Stimulated activated CD8-positive, alpha-beta memory T cell treated with anti-CD3 and anti-CD28 coated beads, Interleukin-7, amount 100 ng/mL, for 48 hours (primary cell): ENCODE measurements around the gene ANXA2.
"Not testable (repeated sequence)": the region's sequence is repeated elsewhere in the genome, so short reads cannot be mapped to it uniquely, and the experiment has no call there.

Experiments
- DNase-seq, 2 donors: peaks; one replicate each; pipeline ENCODE4 v3.0.0-alpha.2; 2020; ENCODE audit warnings: low read depth in 1 of 2; ENCODE audit errors: extremely low read depth in 1 of 2

ANXA2 gene

GRCh38 chr15:60372227-60372626, 25.6 kb downstream of the ANXA2 start:
- DNase-seq, result no peak

DNA sequence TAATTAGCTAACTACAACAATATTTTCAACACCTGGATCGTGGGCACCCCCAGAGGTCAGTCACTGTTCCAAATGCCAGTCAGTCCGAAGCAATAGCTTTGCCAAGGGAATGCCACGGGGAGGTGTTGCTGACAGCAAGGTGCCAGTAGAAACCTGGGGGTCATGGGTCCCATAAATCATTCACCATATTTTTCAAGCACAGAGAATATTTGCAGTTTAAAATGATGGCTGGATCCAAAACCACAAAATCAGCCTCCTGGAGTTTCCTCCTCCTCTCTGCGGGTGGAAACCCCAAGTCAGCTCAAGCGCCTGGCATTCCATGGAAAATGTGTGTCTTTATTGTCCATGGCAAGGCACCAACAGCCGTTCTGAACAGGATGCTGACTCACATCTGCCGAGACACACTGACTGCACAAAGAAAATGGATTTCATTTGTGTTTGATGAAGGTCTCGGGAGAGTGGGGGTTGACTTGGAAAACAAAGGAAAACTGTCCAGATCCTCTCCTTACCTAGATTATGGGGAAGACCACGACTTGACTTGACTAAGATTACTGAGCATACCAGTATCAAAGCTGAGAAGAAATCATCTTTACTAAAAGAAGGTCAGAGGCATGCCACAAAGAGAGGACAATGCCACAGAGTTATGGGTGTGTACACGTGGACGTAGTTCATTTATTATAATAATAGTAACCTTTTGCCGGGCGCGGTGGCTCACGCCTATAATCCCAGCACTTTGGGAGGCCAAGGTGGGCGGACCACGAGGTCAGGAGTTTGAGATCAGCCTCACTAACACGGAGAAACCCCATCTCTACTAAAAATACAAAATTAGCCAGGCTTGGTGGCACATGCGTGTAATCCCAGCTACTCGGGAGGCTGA, 26.4 kb downstream of the ANXA2 start:
- DNase-seq, result no peak

GRCh38 chr15:60370869-60371136, 27.0 kb downstream of the ANXA2 start:
- DNase-seq, result no peak

DNA sequence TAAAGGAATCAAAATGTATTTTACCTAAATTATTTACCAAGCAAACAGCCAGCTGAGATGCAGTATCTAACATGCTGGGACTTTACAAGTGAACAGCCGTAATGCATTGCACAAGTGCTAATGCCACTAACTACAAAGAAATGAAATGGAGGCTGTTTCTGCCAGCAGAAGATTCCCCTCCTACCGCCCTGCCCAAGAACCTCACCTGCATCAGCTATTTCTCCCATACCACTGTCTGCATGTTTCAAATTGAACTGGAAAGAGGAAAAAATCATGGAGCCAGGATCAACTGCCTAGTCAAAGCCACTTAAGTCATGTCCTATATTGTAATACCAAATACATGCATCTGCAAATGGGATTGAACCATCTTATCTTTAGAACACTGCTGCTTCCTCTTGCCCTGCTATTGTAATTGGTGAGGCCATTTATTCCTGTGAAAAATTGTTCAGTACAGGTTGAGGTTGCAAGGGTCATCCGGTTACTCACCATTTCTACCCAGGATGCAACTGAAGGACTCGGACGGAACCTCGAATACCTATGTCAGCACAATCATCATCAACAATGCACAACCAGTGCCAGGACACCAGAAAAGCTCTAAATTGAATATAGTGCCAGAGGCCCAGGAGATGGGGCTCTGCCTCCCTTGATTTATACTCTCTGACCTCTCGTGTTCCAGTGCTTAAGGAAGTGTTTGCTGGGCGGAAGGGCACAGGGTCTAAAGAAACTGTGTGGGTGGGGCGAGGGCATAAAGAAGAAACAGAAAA, 27.5 kb downstream of the ANXA2 start:
- no peak for DNase-seq

GRCh38 chr15:60369696-60370095, 28.1 kb downstream of the ANXA2 start:
- DNase-seq, result no peak

DNA sequence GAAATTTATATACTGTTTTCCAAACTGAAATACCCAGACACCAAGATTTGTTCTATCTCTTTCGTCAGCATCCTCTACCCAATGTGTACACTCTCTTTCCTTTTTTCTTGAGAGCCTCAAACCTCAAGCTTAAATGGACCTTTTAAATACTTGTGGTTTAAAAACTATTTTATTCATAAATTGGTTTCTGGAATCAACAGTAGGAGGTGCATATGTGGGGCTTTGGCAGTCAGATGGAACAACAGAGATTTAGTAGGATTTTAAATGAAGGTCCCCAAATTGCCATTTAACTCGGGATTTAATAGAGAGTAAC, 33.2 kb downstream of the ANXA2 start:
- DNase-seq, result no peak

- no peak for DNase-seq
Observed at GRCh38 chr15:60363903-60364611, 33.7 kb downstream of the ANXA2 start.

DNA sequence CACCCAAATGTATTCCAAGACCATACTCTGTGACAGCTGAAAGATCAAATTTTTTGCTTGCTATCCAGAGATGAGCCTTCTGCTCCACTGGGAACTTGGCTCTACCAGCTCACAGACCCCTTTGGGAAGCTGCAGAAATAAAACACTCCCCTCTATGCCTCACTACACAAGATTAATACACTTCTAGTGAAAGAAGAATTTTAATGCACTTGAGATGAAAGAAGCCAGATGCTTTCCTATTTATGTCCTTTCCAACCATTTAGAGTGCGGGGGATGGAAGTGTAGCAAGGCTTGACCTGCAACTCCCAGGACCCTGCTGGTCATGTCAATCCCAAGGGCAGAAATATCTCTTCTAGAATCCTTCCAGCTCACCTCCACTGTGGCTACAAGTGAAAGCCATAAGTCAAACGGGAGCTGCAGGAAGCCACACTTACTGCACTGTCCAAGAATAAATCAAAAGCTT, 34.7 kb downstream of the ANXA2 start:
- DNase-seq, result no peak

- DNase-seq, result peak in 1 of 2 donors; percentile 53
Observed at GRCh38 chr15:60362321-60363086, 35.3 kb downstream of the ANXA2 start.

GRCh38 chr15:60359738-60360137, 38.0 kb downstream of the ANXA2 start:
- not testable (repeated sequence) for DNase-seq

DNA sequence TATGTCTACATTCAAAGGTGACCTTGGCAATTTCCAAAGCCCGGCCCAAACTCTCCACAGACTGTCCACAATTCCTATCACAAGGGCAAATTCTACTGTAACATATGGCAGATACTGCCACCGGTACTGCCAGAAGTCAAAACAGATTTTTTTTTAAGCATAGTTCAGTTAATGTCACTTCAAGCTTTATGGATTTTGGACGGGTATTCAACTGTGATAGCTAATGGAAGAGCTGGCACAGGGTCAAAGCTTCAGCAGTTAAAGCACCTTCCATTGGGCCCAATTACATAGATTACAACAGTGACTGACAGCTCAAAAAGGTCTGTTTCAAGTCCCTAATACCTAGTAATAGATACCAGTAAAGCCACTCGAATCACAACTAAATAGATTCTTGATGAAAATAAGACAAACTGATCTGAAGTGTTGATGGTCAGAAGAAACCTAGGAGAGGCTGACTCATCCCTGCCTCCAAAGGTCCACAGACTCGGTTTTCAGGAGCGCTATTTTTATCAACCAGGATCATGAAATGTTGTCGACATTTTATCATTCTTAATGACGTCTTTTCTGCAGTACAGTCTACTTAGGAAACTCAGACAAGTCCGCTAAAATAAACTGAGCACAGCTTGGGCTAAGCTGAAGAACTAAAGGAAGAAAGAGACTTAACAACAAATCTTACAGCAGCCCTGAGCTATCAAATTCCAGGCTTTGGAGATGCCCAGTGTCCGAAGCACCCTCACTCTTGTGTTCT, 38.7 kb downstream of the ANXA2 start:
- no peak for DNase-seq

- DNase-seq, result no peak
Observed at GRCh38 chr15:60356832-60357231, 41.0 kb downstream of the ANXA2 start.

- no peak for DNase-seq
Observed at GRCh38 chr15:60355148-60355857, 42.5 kb downstream of the ANXA2 start.

DNA sequence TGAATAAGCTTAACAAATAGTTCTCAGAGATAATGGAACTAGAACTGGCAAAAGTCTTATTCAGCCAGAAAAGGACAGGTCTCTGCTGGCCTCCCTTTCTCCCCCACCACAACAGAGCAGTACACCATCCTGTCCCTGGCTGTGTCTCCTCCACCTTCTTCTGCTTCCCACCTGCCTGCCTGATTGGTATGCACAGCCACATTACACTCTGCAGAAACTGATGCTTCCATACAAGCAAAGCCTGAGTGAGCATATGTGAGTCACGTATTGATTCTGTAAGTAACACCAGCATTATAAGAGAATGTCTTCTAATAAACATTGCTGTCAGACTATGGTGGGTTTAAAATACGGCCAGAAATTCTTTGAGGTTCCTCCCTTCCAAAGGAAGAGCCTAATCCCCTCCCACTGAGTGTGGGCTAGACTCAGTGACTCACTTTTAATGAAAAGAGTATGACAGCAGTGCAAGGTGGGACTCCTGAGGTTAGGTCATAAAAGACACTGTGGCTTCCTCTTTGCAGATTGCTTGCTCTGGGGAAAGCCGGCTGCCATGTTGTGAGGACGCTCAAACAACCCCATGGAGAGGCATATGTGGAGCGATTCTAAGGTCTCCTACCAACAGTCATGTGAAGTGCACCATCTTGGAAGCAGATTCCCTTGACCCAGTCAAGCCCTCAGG, 44.4 kb downstream of the ANXA2 start:
- DNase-seq, result no peak

DNA sequence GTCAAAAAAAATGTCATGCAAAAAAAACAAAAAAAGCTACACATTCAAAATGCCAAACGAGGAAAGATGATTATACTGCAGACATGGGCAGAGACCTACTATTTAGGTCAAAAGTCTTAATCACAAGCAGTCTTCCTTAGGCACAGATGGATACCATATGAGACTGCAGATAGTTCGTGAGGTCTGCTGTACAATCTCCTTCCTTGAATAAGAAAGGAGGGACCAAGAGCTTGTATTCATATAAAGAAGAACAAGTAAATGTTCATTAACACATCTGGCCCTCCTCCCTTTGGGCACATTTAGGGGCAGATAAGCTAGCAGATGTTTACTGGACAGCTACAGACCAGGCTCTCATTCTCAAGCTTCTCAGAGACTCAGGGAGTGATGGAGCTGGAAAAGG, 45.3 kb downstream of the ANXA2 start:
- DNase-seq, result no peak

- DNase-seq, result no peak
Observed at GRCh38 chr15:60351066-60351465, 46.7 kb downstream of the ANXA2 start.

DNA sequence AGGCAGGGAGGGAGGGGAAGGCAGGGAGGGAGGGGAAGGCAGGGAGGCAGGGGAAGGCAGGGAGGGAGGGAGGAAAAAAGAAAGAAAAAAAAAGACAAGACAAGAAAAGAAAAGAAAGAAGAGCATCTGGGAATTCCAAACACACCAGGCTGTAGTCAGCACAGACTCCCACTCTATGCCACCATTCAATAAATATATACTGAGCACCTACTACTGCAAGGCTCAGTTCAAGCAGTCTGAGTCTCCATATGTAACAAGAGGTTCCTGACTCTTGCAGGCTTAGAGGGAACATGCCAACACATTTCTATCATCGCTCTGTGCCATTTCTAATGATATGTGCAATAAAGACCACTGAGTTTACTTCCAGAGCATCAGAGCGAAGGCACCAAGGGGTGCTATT, 47.7 kb downstream of the ANXA2 start:
- DNase-seq, result no peak

DNA sequence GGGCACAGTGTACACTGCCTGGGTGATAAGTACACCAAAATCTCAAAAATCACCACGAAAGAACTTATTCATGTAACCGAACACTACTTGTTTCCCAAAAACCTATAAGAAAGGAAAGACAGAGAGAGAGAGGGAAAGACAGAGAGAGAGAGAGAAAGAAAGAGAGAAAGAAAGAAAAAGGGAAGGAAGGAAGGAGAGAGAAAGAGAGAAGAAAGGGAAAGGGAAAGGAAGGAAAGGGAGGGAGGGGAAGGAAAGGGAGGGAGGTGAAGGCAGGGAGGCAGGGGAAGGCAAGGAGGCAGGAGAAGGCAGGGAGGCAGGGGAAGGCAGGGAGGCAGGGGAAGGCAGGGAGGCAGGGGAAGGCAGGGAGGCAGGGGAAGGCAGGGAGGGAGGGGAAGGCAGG, 48.2 kb downstream of the ANXA2 start:
- DNase-seq, result no peak

DNA sequence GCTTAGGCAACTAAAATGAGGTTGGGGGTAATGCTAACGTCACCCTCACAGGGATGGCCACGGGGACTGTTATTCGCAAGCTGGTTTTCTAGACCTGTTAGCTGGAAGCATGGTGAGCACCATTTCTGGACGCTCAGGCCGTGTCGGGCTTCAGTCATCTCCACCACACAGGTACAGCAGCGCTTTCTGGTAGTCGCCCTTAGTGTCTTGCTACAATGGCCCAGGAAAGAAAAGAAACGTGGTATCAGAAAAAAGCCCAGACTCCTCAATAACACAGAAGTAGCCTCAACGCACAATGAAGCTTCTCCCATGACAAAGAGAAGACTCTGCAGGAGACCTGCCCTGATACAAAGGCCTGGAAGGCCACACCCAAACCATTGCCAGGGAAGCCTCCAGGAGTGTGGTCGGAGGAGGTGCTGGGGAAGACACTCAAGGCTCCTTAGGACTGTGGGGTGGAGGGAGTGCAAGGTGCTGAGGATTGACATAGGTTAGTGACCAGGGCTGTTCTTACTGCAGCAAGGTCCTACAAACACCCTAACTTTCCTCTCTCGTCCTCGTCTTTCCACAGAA, 50.2 kb downstream of the ANXA2 start:
- no peak for DNase-seq
